AG08395 (cell line): ENCODE results near the gene SMPX.

ENCODE experiments used
- DNase-seq: peaks from one replicate; pipeline ENCODE4 v3.0.0; 2012; ENCODE audit warnings: mixed read lengths, low spot score

The SMPX gene

DNA sequence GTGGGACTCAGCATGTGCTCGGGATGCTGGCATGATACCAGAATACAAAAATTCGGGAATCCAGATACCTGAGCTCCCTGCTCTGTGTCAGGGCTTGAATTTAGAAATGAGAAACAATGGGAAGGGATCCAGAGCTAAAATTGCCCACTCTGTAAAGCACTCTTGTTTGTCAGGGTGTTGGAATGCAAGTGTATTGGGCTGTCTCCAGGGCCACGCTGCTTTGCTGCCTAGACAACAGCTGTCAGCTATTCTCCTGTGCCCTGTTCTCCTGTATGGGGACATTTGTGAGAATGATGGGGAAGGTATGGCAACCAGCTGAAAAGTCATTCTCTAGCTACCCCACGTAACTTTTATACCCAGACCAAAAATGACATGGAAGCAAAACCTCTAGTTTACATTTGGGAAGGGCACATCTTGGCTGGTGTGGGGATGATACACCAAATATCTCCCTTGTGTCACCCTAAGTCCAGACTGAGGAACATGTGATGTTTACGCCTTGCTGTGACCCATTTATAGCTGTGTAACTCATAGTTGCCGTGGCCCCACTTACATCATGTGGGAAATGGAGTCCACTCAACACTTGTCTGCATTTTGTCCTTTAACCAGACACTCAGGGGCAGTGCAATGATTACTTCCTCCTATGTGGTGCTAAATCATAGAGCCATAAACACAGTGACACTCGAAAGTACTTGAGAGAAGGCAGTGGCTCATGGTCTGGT, 46.6 kb downstream of the SMPX start:
- no peak for DNase-seq

DNA sequence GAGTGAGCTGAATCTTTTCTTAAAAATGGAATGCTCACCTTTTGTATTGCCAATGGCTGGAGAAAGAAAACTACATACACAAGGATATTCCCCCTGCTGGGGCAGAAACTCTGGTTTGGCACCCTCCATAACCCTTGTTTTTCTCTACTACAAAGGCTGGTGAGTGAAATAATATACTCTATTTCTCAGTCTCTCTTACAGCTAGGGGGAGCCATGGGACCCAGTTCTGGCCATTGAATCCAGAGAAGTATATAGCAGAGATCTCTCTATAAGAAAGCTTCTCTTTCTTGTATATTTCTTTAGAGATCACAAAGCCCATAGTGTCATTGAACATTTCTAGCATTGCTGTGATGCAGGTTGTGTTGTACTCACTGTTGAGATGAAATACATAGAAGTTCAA, 49.8 kb downstream of the SMPX start:
- DNase-seq: no peak

DNA sequence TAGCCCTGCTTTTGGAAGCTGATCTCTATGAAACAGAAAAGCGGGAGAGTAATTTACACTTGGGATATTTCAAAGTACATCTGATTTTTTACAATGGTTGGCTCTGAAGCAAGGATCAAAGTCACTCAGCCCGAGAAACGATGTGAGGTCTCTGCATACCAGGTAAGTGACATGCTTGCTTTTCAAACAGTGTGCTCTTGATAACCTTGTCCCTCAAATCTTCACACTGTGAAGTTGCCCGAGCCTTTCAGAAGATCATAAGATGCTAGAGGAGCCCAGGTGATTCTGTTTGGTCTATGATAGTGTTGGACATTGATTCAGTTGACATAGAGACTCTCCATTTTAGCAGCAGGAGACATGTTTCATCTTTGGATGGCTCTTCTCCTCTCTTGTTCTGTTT, 52.7 kb downstream of the SMPX start:
- no peak for DNase-seq

DNA sequence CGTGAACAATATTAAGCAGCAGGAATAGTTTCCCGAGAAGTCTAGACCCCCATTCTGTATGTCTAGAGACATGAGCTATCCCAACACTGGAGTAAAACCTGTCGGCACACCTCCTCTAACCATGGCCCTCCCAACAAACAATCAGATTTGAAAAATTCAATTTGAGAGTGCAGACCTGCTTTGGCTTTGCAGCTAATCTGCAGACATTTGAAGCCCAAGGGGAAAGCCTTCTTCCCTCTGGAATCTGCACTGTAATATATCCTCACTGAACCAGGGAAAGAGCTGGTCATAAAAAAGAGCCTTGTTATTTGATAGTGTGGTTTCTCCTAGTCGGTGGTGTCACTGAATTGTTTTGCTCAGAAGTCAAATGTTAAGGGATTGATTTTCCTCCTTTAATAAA, 55.2 kb downstream of the SMPX start:
- DNase-seq: no peak

GRCh38 chrX:21700967-21701366, 56.9 kb downstream of the SMPX start:
- DNase-seq: no peak

GRCh38 chrX:21700275-21700674, 57.6 kb downstream of the SMPX start:
- no peak for DNase-seq

DNA sequence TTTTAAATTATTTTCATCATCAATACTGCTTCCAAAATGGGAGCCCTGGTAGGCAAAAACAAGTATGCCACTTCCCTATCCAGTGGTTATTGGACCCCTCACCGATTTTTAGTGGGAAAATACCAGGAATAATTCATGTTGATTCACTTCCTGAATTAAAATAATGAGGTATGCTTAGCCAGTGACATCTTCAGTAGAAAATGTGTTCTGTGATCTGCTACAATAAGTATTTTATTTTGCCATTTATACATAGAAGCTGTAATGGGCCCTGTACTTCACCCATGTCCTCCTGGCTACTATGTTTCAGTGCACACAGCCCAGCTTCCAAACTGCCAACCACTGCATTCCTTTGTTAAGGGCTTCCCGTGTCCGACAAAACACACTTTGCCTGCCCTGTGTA, 58.8 kb downstream of the SMPX start:
- DNase-seq: no peak

DNA sequence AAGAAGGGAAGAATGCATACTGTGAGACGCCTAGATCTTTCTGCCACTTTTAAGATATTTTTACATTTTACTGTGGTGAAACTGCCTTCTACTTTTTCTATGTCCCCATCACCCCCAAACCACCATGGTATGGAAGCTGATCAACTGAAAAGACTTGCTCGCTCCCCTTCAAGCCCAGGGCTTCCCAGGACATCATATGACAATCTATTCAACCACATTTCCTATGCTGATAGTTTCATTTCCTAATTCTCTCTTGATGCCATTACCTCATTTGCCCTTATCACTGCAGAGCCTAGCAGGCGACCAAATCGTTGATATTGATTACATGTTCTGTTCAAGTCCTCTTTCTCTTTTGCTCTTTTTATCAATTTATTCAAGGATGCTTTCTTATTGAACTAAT, 59.6 kb downstream of the SMPX start:
- no peak for DNase-seq

DNA sequence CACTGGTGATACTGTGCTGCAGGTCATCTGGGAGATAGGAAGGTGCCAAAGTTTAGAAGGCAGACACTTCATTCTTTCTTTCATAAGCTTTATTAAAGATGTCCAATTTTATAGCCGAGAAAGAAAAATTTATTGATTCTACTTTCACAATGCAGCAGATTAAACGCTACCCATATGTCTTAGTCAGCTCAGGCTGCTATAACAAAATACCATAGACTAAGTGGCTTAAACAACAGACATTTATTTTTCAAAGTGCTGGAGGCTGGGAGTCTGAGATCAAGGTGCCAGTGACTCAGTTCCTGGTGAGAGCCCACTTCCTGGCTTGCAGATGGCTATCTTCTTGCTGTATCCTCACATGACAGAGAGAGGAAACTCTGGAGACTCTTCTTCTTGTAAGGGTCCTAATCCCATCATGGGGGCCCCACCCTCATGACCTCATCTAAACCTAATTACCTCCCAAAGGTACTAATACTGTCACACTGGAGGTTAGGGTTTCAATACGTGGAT, 66.4 kb downstream of the SMPX start:
- no peak for DNase-seq

GRCh38 chrX:21683941-21684340, 74.0 kb downstream of the SMPX start:
- peak; percentile 31 for DNase-seq

DNA sequence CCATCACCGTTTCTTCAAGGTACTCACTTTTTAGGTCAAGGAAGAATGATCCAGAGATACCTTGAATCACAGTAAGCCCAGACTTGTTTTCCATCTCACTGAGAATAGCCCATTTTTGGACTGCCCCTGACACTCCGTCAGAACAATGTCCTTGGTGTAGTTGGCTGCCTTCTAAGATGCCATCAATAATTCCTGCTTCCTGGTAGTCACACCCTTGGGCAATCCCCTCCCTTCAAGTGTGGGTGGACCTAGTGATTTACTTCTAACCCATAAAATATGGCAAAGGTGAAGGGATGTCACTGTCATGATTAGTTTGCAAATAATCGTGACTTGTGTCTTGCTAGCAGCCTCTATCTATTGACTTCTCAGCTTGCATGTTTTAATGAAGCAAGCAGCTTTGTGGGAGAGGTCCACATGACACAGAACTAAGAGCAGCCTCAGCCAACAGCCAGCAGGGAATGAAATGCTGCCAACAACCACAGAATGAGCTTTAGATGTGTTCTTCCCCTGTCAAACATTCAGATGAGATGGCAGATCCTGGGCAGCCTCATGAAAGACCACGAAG, 79.8 kb downstream of the SMPX start:
- no peak for DNase-seq

GRCh38 chrX:21675931-21676330, 82.0 kb downstream of the SMPX start:
- DNase-seq: no peak

DNA sequence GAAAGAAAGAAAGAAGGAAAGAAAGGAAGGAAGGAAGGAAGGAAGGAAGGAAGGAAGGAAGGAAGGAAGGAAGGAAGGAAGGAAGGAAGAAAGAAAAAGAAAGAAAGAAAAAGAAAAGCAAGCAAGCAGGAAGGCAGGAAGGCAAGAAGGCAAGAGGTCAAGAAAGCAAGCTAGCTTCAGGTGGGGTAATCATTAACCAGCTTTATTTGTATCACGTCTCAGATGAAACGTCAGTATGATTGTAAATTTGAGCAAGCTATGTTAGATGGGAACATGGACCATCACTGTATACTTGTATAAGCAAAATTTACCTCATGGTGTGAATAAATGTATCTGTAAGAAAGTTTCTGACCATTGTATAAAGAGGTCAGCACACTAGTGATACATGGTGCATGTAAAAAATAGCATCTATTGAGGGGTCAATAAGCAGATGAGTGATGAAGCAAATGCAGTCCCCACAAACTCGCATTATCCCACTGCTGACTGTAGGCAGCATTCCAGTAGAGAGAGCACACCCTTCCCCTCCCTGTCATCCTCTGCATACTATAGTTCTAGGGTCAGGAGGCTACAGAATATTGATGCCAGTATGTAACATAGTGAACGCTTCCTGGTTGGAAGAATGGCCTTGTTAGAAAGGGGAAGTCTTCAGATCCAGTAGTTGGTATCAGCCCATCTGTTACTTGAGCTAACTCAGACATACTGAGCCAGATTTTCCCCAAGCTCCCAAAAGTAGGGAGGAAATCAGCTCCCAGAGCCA, 83.3 kb downstream of the SMPX start:
- no peak for DNase-seq

DNA sequence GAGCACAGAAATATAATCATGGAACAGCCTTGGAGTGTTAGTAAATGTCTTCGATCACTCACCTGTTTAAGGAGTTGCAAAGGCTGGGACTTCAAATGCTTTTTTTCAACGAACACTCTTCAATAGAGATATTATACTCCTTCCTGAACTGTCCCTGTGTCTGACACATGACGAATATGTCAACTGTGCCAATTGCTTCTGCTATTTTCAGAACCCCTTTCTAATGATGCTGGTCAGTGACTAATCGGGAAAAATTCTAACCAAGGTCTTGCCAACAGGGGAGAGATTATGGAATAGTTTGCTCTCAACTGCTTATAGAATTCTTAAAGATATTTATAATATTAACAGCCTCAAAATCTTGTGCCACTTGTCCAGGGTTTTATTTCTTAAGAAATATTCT, 91.2 kb downstream of the SMPX start:
- no peak for DNase-seq

GRCh38 chrX:21666252-21666651, 91.7 kb downstream of the SMPX start:
- no peak for DNase-seq

- no peak for DNase-seq
These were observed 95.2 kb downstream of the SMPX start for GRCh38 chrX:21662761-21663160.

GRCh38 chrX:21661316-21661715, 96.6 kb downstream of the SMPX start:
- no peak for DNase-seq

GRCh38 chrX:21660156-21660555, 97.8 kb downstream of the SMPX start:
- DNase-seq: no peak

- DNase-seq: no peak
These were observed 98.6 kb downstream of the SMPX start for GRCh38 chrX:21659320-21659719.

GRCh38 chrX:21658746-21659145, 99.2 kb downstream of the SMPX start:
- no peak for DNase-seq

GRCh38 chrX:21658152-21658737, 99.7 kb downstream of the SMPX start, which contains the start of gene KLHL34:
KLHL34 (minus strand) TSS chrX:21658330; CDS start chrX:21657788, 542 bp downstream.
- no peak for DNase-seq

DNA sequence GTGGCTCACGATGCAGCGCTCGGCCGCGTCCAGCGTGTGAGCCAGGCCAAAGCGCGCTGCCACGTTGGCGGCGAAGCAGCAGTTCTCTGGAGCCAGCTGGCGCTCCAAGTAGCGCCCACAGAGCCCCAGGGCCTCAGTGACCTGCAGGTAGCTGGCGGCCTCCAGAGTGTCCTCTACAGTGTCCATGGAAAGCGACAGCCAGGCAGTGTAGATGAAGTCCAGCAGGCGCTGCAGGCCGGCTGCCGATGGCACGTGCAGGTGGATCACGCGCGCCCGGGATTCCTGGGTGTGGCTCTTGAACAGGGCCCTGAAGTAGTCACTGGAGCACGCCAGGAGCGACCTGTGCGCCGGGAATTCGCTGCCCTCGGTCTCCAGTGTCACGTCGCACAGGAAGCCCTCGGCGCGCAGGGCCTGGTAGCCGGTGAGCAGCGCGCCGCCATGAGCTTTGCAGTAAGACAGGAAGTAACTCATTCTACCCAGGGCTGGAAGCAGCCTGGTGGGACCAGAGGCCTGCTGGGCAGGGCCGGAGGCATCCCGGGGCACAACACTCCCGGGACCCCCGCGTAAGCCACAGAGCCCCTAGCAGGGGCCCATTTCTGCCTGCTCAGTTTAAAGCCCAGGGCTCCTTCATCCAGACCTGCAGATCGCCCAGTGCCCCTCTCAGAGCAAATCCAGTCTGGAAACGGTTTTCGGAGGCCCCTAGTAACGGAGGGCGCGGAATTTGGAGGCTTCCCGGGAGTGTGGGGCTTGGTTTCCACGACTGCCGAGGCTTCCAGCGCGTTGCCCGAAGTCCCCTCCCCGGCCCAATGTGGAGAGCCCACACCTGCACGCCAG, 100.4 kb downstream of the SMPX start:
- no peak for DNase-seq
